Measurements from ENCODE around the gene MGRN1. TPM values are rescaled to one million over a fixed set of nuclear protein-coding genes. Genes with fewer than 3 reads are reported as not detected.

Gene MGRN1
- total RNA-seq, 1 experiment from 2014 or later, result 22.7 TPM

DNA sequence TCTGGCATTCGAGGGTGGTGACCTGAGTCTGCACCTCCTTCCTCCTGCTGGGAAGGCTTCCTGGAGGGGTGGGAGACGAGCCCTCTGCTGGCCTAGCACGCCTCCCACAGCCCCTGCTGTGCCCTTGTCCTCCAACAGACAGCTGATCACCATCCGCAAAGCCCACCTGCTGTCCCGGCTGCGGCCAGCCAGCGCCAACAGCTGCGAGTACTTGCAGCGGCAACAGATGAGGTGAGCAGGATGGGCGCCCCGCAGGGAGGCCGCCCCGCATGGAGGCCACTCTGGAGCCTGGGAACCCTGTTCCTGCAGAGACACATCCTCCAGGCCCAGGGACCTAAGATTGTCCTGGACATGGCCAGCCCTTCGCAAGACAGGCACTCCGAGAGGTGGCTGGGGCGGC lies 31.5 kb upstream of the MGRN1 start:
- TF ChIP-seq, protein P1, sequence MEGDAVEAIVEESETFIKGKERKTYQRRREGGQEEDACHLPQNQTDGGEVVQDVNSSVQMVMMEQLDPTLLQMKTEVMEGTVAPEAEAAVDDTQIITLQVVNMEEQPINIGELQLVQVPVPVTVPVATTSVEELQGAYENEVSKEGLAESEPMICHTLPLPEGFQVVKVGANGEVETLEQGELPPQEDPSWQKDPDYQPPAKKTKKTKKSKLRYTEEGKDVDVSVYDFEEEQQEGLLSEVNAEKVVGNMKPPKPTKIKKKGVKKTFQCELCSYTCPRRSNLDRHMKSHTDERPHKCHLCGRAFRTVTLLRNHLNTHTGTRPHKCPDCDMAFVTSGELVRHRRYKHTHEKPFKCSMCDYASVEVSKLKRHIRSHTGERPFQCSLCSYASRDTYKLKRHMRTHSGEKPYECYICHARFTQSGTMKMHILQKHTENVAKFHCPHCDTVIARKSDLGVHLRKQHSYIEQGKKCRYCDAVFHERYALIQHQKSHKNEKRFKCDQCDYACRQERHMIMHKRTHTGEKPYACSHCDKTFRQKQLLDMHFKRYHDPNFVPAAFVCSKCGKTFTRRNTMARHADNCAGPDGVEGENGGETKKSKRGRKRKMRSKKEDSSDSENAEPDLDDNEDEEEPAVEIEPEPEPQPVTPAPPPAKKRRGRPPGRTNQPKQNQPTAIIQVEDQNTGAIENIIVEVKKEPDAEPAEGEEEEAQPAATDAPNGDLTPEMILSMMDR (conservative IDR thresholded peaks at IDR 0.05; ENCODE audit: low read depth, low read length), result no peak
- TF ChIP-seq EZH2 (IDR thresholded peaks at IDR 0.05; ENCODE audit: low read length, unreplicated experiment) (no peak), EZH2phosphoT487 (IDR thresholded peaks at IDR 0.05; ENCODE audit: borderline replicate concordance, low read length) (no peak)
- BruUV-seq (replicated peaks), result no TSS peak
- H3K79me2 ChIP-seq (ENCODE audit: low read length), result no peaks in the 10 kb centered on the region
- no peak overlapping the region for H3K9ac ChIP-seq (ENCODE audit: low read length)
- H4K20me1 ChIP-seq (ENCODE audit: low read length), result no peaks in the 10 kb centered on the region
- no peak overlapping the region for H3K4me3 ChIP-seq (ENCODE audit: low read length)
- POLR2A ChIA-PET (ENCODE audit: unreplicated experiment), result no interaction called here
- no peaks in the 10 kb centered on the region for H3K9me2 ChIP-seq (replicated peaks; ENCODE audit: low read length)
- H3K27ac ChIP-seq (ENCODE audit: low read length), result no peak overlapping the region
- H3K27me3 ChIP-seq (ENCODE audit: low read length), result no peaks in the 10 kb centered on the region
- no peaks in the 10 kb centered on the region for H3F3A ChIP-seq (ENCODE audit: low read length, unreplicated experiment)
- H3K4me1 ChIP-seq (ENCODE audit: insufficient read depth, low read length), result no peaks in the 10 kb centered on the region
- CTCF ChIA-PET, result no interaction called here
- no peaks in the 10 kb centered on the region for H3K36me3 ChIP-seq (ENCODE audit: low read depth, low read length)
- H3K4me2 ChIP-seq (ENCODE audit: low read length), result no peak overlapping the region
- H3K9me3 ChIP-seq (ENCODE audit: low read length), result no peaks in the 10 kb centered on the region
- ATAC-seq, result no peak
- H2AFZ ChIP-seq (ENCODE audit: low read length), result no peak overlapping the region
- DNase-seq, result no peak
- intact Hi-C loops (cut with micrococcal nuclease), result no loop called here

DNA sequence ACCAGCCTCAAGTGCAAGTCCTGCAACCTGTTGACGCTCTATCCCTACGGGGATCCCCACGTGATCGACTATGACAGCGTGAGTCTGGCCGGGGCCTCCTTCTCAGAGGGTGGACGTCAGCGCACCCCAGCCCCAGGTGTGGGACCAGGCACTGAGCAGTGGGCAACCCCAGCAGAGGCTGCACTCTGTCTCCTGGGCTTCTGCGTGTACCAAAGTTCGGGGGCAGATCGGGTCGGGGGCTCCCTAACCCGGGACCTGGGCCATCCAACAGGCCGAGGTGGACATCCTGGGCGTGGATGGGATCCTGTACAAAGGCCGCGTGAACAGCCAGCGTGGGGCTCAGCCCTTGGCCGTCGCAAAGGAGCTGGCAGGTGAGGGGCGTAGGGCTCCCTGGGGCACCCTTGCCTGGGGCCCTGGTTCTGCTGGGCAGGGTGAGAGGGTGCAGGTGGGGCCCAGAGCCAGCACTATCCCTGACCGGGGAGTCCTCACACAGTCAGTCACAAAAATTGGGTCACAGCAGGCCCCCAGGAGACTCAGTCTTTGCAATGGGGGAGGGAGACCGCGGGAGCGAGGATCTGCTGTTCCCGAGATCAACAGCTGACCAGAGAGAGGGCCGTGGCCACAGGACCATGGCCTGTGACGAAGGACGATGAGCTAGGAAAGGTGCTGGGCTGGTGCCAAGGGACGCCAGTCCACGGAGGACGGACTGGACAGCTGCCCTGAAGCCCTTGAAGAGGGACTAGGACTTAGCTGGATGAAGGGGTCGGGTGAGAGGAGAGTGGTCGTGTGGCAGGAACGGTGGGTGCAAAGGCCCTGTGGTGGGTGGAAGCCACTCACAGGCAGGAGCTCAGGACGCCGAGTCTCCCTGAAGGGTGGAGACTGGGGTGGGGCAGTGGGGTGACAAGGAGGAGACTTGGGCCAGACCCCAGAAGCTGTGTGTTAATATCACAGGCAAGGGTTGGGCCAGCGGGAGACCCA lies 29.9 kb upstream of the MGRN1 start:
- Histone ChIP-seq H3K27ac (ENCODE audit: low read length) (no peak overlapping the region), H3K9me2 (replicated peaks; ENCODE audit: low read length) (no peaks in the 10 kb centered on the region), H2AFZ (ENCODE audit: low read length) (no peak overlapping the region), H3K9ac (ENCODE audit: low read length) (no peak overlapping the region), H3K9me3 (ENCODE audit: low read length) (no peaks in the 10 kb centered on the region), H3K36me3 (ENCODE audit: low read depth, low read length) (no peaks in the 10 kb centered on the region), H3K79me2 (ENCODE audit: low read length) (no peaks in the 10 kb centered on the region), H4K20me1 (ENCODE audit: low read length) (no peaks in the 10 kb centered on the region), H3F3A (ENCODE audit: low read length, unreplicated experiment) (no peaks in the 10 kb centered on the region), H3K4me1 (ENCODE audit: insufficient read depth, low read length) (no peaks in the 10 kb centered on the region), H3K27me3 (ENCODE audit: low read length) (no peaks in the 10 kb centered on the region), H3K4me2 (ENCODE audit: low read length) (no peak overlapping the region), H3K4me3 (ENCODE audit: low read length) (no peak overlapping the region)
- no peak for DNase-seq
- ATAC-seq, result no peak
- ChIA-PET POLR2A (ENCODE audit: unreplicated experiment) (no interaction called here), CTCF (no interaction called here)
- intact Hi-C loops (cut with micrococcal nuclease), result no loop called here
- BruUV-seq (replicated peaks), result no TSS peak
- TF ChIP-seq EZH2phosphoT487 (IDR thresholded peaks at IDR 0.05; ENCODE audit: borderline replicate concordance, low read length) (no peak), EZH2 (IDR thresholded peaks at IDR 0.05; ENCODE audit: low read length, unreplicated experiment) (no peak)
- TF ChIP-seq, protein P1 (conservative IDR thresholded peaks at IDR 0.05; ENCODE audit: low read depth, low read length), result no peak

DNA sequence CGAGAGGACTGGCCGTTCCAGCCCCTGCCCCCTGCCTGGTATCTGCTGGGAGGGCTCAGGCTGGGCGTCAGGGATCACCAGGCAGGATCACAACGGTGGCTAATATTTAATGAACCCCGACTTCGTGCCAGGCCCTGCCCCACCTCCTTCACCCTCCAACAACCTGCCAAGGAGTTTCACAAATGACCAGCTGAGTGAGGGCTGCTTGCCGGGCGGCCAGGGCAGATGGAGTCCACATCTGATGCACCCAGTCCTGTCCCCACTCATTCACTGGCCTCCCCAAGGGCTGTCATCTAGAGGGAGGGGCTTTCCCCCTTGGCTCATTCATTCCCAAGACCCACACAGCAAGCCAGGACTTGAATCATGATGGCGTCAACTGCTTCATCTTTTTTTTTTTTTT lies 27.5 kb upstream of the MGRN1 start:
- TF ChIP-seq EZH2 (IDR thresholded peaks at IDR 0.05; ENCODE audit: low read length, unreplicated experiment) (no peak), EZH2phosphoT487 (IDR thresholded peaks at IDR 0.05; ENCODE audit: borderline replicate concordance, low read length) (no peak)
- TF ChIP-seq, protein P1 (conservative IDR thresholded peaks at IDR 0.05; ENCODE audit: low read depth, low read length), result no peak
- no peaks in the 10 kb centered on the region for H3K27me3 ChIP-seq (ENCODE audit: low read length)
- no peaks in the 10 kb centered on the region for H3K9me3 ChIP-seq (ENCODE audit: low read length)
- H3F3A ChIP-seq (ENCODE audit: low read length, unreplicated experiment), result no peaks in the 10 kb centered on the region
- DNase-seq (no peak), ATAC-seq (no peak)
- H4K20me1 ChIP-seq (ENCODE audit: low read length), result no peaks in the 10 kb centered on the region
- ChIA-PET CTCF (no interaction called here), POLR2A (ENCODE audit: unreplicated experiment) (no interaction called here)
- no peak overlapping the region for H3K4me2 ChIP-seq (ENCODE audit: low read length)
- no peak overlapping the region for H3K4me3 ChIP-seq (ENCODE audit: low read length)
- H2AFZ ChIP-seq (ENCODE audit: low read length), result no peak overlapping the region
- H3K27ac ChIP-seq (ENCODE audit: low read length), result no peak overlapping the region
- intact Hi-C loops (cut with micrococcal nuclease), result no loop called here
- no TSS peak for BruUV-seq (replicated peaks)
- no peaks in the 10 kb centered on the region for H3K36me3 ChIP-seq (ENCODE audit: low read depth, low read length)
- no peak overlapping the region for H3K9ac ChIP-seq (ENCODE audit: low read length)
- no peaks in the 10 kb centered on the region for H3K4me1 ChIP-seq (ENCODE audit: insufficient read depth, low read length)
- H3K9me2 ChIP-seq (replicated peaks; ENCODE audit: low read length), result no peaks in the 10 kb centered on the region
- H3K79me2 ChIP-seq (ENCODE audit: low read length), result no peaks in the 10 kb centered on the region
